Measurements from ENCODE around the gene CIB2.

- TF ChIP-seq CTCF (IDR thresholded peaks at IDR 0.05 in 8 of 11, conservative IDR thresholded peaks at IDR 0.05 in 3 of 11) (no peak), POLR2AphosphoS5 (IDR thresholded peaks at IDR 0.05) (no peak)
Observed at GRCh38 chr15:78156653-78157052, 25.4 kb upstream of the CIB2 start.
